Stimulated activated CD8-positive, alpha-beta memory T cell treated with anti-CD3 and anti-CD28 coated beads, Interleukin-7, amount 100 ng/mL, for 48 hours (primary cell): ENCODE measurements around the gene UST.

Source experiments
- DNase-seq, 2 donors: peaks; one replicate each; pipeline ENCODE4 v3.0.0-alpha.2; 2020; ENCODE audit warnings: low read depth in 1 of 2; ENCODE audit errors: extremely low read depth in 1 of 2

The UST gene

GRCh38 chr6:148795563-148795962, 48.7 kb downstream of the UST start:
- no peak for DNase-seq

DNA sequence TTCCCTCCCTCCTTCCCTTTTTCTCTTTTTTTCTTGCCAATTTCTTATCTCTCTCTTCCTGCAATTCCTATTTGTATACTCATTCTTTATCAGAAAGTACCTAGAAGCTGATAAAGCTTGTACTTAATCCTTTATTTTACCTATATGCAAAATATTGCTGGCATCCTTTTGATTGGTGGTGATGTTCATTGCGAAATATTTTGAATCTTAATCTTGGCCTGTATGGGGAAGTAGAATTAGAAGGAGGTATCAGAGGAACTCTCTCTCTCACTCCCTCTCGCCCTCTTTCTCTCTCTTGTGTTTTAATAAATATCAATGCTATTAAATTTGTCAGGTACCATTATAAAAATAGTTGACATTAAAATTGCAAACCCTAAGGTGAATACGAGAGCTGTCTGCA, 52.8 kb downstream of the UST start:
- DNase-seq: no peak

DNA sequence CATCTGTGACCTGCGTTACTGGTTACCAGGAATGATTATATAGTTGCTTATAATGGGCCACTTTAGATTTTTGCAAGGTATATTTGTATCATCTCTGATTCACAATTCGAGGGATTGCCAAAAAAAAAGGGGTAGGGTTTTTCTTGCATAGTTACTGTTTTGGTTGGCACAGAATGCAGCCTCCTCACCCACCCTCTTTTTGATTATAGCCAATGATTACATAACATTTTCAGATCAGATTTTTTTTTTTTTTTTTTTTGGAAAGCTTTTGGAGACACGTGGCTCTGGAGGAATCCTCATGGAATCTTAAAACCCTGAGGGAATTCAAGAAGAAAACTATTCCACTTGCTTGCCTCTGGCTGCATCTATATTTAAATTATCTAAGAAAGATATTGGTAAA, 53.7 kb downstream of the UST start:
- no peak for DNase-seq

GRCh38 chr6:148803979-148804378, 57.1 kb downstream of the UST start:
- DNase-seq: no peak

- DNase-seq: no peak
These were observed 58.9 kb downstream of the UST start for GRCh38 chr6:148805777-148806176.

DNA sequence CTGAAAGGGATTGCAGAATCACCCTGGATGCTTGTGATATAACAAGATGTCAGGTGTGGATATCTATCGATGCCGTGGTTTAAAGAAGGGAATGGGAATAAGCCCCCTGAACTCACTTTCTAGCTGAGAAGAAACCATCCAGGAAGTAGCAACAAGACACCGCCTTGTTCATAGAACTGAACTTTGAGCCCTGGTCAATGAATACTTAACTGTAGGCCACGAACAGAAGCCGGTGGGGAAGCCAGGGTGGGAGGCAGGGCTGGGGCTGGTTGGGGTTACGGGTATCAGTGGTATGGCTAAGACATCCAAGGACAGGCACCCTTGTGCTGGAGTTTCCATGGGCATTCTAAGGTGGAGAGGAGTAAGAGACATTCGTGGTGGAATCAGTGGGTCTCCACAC, 61.0 kb downstream of the UST start:
- DNase-seq: no peak

DNA sequence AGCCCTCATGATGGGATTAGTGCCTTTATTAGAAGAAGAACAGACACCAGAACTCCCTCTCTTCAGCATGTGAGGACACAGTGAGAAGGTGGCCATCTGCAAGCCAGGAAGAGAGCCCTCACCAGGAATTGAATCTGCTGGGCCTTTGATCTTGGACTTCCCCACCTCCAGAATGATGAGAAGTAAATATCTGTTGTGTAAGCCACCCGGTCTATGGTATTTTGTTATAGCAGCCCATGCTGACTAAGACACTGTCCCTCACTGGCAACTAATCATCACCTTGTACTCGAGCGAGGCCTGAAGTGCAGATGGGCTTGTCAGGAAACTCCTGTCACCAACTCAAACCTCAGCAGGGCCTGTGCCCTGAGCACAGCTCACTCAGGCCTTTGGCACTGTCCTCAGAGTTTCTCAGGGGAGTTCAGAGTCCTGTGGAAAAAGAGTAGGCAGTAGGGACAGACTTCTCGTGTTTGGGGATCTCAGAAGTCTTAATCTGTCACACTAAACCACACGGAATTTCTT, 62.0 kb downstream of the UST start:
- no peak for DNase-seq

DNA sequence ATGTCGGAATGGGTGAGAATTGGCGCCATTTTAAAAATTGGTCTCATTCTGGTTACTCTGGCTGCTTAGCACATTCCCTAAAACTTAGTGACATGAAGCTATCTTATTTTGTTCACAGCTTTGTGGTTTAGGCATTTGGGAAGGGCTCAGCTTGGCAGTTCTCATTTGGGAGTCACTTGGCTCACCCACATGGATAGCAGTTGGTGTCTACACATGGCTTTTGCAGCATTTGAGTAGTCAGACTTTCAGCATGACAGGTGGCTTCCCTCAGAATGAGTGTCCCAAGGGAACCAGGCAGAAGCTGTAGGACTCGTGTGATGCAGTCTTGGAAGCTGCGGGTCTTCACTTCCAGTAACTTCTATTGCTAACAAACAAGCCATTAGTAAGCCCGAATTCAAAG, 64.6 kb downstream of the UST start:
- DNase-seq: no peak

DNA sequence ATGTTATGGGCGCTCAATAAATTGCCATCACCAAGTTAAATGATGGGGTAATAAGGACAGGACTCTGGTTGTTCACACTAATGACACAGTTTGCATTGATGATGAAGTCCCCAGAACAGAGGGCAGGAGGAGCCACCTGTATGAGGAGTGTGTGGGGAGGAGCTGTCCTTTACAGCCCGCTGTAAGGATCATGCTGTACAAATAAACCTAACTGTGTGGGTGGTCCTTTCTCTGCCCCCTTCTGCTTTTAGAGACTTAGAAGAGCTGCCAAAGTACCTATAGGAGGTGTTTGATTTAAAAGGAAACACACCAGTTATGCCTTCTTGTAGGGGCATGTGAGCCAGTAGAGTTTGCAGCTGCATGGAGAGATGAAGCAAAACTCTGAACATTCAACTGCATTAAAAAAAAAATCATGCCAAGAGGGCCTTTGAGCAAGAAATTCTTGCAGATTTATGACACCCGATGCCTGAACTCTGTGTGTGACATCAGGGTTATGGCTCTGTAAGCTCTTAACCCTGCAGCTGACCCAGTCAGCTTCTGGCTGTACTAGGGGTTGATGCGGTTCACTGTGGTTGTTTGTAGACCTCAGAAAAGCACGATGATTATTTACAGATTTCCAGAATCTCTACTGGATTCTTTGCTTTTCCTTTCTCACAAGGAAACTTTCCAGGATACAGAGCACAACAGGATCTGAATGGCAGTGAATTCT, 67.4 kb downstream of the UST start:
- no peak for DNase-seq

- DNase-seq: no peak
These were observed 68.0 kb downstream of the UST start for GRCh38 chr6:148814869-148815268.

DNA sequence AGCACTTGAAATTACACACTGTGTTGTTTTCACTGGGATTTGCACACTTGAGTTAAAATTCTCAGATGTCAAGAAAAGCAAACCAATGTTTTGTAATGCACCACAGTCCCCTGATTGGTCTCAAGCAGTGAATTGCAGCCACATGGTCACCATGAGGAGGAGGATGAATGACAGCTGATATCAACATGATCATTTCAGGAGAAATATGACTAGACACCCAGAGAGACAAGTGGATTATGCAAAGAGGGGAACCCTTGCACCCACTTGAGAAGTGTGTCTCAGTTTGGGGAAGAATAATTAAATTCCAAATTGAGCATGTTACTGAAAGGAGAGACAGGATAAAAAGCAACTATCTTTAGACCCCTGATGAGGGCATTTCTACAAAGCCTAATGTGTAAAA, 69.3 kb downstream of the UST start:
- DNase-seq: no peak

DNA sequence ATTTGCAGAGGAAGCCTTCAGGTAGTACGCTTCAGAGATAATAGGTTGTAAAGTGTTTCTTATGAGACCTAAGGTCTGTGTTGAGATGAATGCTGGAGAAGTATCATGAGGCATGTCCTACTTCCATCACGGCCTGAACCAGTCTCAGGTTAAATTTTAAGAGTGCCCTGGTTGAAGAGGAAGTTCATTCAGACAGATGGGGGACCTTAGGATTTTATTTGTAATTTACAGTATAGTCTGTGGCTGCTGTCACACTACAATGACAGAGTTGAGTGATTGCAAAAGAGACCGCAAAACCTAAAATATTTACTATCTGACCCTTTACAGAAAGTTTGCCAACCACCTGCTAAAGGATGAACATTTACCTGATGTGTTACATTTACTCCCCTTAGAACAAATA, 70.9 kb downstream of the UST start:
- no peak for DNase-seq

DNA sequence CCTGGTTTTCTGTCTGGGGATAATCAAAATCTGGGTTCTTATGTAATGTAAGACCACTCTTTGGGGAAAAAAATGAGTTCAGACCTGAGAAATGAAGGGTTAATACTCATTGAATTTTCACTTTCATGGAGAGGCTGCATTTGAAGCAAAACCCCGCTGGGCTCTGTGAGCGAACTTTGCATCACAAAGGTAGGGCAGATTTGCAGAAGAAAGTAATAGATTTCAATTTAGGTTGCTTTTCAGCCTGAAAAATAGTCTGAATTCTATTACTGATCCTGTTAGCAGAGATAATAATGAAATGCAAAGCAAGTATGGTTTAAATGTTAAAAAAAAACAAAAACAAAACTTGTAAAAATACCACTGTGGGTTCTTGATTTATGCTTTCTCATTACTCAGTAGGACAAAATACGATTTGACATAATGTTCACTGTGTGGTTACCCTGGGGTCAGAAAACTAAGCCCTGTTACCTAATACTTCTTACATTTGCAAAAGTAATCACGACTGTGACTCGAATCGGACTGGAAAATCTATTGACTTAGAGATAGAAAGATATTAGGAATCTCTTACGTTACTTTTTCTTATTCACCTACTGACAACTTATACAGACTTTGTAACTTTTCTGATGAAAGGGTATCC, 72.2 kb downstream of the UST start:
- no peak for DNase-seq

- DNase-seq: no peak
These were observed 73.0 kb downstream of the UST start for GRCh38 chr6:148819852-148820251.

- DNase-seq: no peak
These were observed 76.0 kb downstream of the UST start for GRCh38 chr6:148822819-148823218.

- no peak for DNase-seq
These were observed 77.5 kb downstream of the UST start for GRCh38 chr6:148824291-148824690.

GRCh38 chr6:148824960-148825359, 78.1 kb downstream of the UST start:
- no peak for DNase-seq

- no peak for DNase-seq
These were observed 78.7 kb downstream of the UST start for GRCh38 chr6:148825492-148825891.

- DNase-seq: no peak
These were observed 80.7 kb downstream of the UST start for GRCh38 chr6:148827416-148828045.

DNA sequence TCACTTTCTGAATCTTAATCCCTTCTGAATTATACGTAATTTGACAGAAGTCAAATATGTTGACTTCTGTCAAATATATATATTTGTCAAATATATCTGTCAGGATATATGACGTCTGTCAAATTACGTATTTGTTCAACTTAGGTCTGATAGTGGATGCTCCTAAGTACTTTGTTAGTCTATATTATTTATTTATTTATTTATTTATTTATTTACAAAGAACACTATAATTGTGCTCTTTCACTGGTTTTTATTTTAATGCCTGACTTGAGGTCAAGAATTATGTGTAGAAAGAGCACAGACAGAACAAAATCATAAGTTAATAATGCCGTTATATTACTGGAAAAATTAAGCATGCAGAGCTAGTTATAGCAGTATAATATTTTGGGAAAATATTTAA, 81.2 kb downstream of the UST start:
- DNase-seq: no peak

DNA sequence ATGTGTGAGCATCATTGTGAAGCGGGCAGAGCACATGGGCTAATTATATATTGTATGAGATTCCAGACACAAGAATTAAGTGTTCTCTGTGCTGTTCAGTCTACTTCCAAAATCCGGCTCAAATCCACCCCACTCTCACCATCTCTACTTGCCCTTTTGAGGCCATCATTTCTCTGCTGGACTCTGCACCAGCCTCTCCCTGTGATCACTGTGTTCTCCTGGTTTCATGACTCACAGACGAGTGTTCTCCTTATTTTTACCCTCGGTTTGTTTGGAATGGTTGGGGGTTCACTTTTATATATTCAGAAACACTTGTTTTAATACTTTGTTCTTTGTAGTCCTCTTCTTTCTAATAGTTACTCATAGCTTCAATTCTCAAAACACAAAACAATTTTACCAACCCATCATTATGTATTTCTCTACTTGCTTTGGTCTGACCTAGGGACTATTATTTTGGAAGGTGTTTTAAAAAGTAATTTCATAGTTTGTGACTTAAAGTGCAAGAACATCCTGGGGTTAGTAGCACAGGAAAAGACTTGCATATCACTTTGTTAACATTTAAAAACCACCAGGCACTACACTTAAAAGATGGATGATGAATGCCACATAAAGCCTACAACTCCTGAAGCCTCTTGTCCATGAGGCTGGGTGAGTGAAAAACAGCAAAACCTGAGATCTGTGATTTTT, 82.7 kb downstream of the UST start:
- DNase-seq: no peak

DNA sequence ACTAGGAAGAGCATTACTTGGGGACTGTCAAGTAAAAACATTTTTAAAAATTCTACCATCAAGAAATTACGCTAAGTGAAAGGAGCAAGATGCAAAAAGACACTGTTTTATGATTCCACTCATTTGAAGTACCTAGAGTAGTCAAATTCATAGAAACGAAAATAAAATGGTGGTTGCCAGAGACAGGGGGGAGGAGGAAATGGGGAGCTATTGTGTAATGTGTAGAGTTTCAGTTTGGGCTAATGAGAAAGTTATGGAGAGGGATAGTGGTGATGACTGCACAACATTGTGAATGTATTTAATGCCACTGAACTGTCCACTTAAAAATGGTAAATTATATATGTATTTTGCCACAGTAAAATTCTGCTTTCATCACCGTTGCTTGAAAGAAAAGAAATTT, 83.8 kb downstream of the UST start:
- no peak for DNase-seq
